Thyroid gland (tissue), 4 donors: ENCODE measurements around the gene IPO5.

ENCODE experiments used
- POLR2A ChIP-seq, 2 donors: fragments of 450-650 bp; IDR thresholded peaks; one replicate each; pipeline ENCODE4 v1.6.1; 2017; ENCODE audit warnings: antibody characterized with exemption in 2 of 2, mild to moderate bottlenecking in 2 of 2, moderate library complexity in 1 of 2
- TF ChIP-seq, protein P1 (sequence below), 6 experiments: fragments of 200-600 bp in 3 of 6; fragments of 450-650 bp in 3 of 6; sonication (generic) in 3 of 6; IDR thresholded peaks; one replicate each; pipeline ENCODE4 v1.5.1; 2016 to 2019; ENCODE audit warnings: antibody characterized with exemption in 6 of 6, mild to moderate bottlenecking in 2 of 6, inconsistent platforms in 1 of 6, moderate library complexity in 1 of 6

DNA sequence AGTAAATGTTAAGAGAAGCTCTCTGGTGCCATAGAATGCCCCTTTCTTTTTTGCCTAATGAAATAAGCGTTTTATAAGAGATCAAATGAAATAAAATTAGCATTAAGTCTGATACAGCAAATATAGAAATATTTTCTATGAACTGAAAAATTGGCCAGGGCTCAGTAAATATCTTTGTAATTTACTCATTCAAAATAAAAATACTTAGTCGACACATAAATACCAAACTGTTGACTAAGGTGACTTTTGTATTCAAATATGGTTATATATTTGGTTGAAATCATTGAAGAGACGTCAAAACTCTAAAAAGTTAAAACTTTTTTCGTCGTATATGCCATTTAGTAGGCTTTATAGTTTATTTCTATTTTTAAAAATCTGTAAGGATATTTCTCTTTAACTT is 25.6 kb downstream of the IPO5 start:
- TF ChIP-seq, protein P1, sequence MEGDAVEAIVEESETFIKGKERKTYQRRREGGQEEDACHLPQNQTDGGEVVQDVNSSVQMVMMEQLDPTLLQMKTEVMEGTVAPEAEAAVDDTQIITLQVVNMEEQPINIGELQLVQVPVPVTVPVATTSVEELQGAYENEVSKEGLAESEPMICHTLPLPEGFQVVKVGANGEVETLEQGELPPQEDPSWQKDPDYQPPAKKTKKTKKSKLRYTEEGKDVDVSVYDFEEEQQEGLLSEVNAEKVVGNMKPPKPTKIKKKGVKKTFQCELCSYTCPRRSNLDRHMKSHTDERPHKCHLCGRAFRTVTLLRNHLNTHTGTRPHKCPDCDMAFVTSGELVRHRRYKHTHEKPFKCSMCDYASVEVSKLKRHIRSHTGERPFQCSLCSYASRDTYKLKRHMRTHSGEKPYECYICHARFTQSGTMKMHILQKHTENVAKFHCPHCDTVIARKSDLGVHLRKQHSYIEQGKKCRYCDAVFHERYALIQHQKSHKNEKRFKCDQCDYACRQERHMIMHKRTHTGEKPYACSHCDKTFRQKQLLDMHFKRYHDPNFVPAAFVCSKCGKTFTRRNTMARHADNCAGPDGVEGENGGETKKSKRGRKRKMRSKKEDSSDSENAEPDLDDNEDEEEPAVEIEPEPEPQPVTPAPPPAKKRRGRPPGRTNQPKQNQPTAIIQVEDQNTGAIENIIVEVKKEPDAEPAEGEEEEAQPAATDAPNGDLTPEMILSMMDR (IDR thresholded peaks at IDR 0.05), result no peak
- TF ChIP-seq POLR2A (IDR thresholded peaks at IDR 0.05), result no peak
